K562 treated with DMSO at 1 percent for 12 hours (cell line): Measurements from ENCODE around the gene CYP27A1. TPM values are rescaled to one million over a fixed set of nuclear protein-coding genes. Genes with fewer than 3 reads are reported as not detected.

Experiments
- total RNA-seq: library from RNA; unstranded; fragments of 300-600 nt; gene quantifications from 2 replicates; pipeline ENCODE4 v1.2.3, GENCODE V29; 2022; ENCODE audit not compliant: insufficient read depth

CYP27A1 gene
- not detected in 2 replicates for total RNA-seq

GRCh38 chr2:218781691-218782527 lies at the start of gene CYP27A1:
TSS of gene CYP27A1 (plus strand) at chr2:218782147. CDS start at chr2:218782183, 36 bp downstream.

GRCh38 chr2:218831378-218831990 lies 49.5 kb downstream of the CYP27A1 start, which contains the start of gene PRKAG3:
TSS of gene PRKAG3 (minus strand) at chr2:218831803.

GRCh38 chr2:218859556-218859987 lies 77.6 kb downstream of the CYP27A1 start, which contains the start of gene WNT6:
TSS of gene WNT6 (plus strand) at chr2:218859805. CDS start at chr2:218860038, 233 bp downstream.

Other genes starting within 250 kb of the CYP27A1 start
- gene USP37, start 213.8 kb upstream of the CYP27A1 start, total RNA-seq, result 0.68 and 4.9 TPM in 2 replicates
- gene CNOT9, start 213.3 kb upstream of the CYP27A1 start, total RNA-seq, result 8.1 and 30.9 TPM in 2 replicates
- gene PLCD4, start 174.2 kb upstream of the CYP27A1 start, total RNA-seq, result 0.31 TPM in 1 of 2 replicates, not detected in the other
- 2.5 and 14.3 TPM in 2 replicates for gene ZNF142, start 122.5 kb upstream of the CYP27A1 start, total RNA-seq
- gene BCS1L, start 122.5 kb upstream of the CYP27A1 start, total RNA-seq, result 23.2 TPM in 2 replicates
- gene RNF25, start 110.1 kb upstream of the CYP27A1 start, total RNA-seq, result 22.6 and 38.6 TPM in 2 replicates
- gene STK36, start 110.1 kb upstream of the CYP27A1 start, total RNA-seq, result 4.2 and 6.8 TPM in 2 replicates
- gene TTLL4, start 71.3 kb upstream of the CYP27A1 start, total RNA-seq, result 28.0 and 54.8 TPM in 2 replicates
- not detected in 2 replicates for gene PRKAG3, start 49.7 kb downstream of the CYP27A1 start, total RNA-seq
- not detected in 2 replicates for gene WNT6, start 77.7 kb downstream of the CYP27A1 start, total RNA-seq
- not detected in 2 replicates for gene WNT10A, start 98.7 kb downstream of the CYP27A1 start, total RNA-seq
- not detected in 2 replicates for gene CDK5R2, start 177.5 kb downstream of the CYP27A1 start, total RNA-seq
- gene FEV, start 203.0 kb downstream of the CYP27A1 start, total RNA-seq, result 0.60 TPM in 1 of 2 replicates, not detected in the other
- not detected in 2 replicates for gene CRYBA2, start 211.3 kb downstream of the CYP27A1 start, total RNA-seq